ENCODE data around the gene IGIP. TPM values are rescaled to one million over a fixed set of nuclear protein-coding genes. Genes with fewer than 3 reads are reported as not detected.

The IGIP gene
- total and polyA plus RNA-seq, 2 of the 8 experiments (the other 6 are each of a cell fraction or from before 2014, with no cell fraction given) = 0.32 to 0.69 TPM

- TF ChIP-seq TEAD4 (IDR thresholded peaks at IDR 0.05; ENCODE audit: low read depth, low read length) (no peak), BCL11A (IDR thresholded peaks at IDR 0.05; ENCODE audit: low read depth in 2 of 2, low read length in 2 of 2) (no peak), KDM1A (IDR thresholded peaks at IDR 0.05; ENCODE audit: borderline replicate concordance, low read length) (no peak), ZNF274 (IDR thresholded peaks at IDR 0.05; ENCODE audit: borderline replicate concordance, extremely low read depth, low read length) (no peak), MAFK (IDR thresholded peaks at IDR 0.05; ENCODE audit: low read depth, low read length) (no peak), TBP (IDR thresholded peaks at IDR 0.05; ENCODE audit: low read depth, low read length) (no peak), SIX5 (IDR thresholded peaks at IDR 0.05; ENCODE audit: low read depth, low read length) (no peak)
These were observed 17.1 kb downstream of the IGIP start (continued) for GRCh38 chr5:140142856-140143255.

All from H1 (cell line).